ENCODE data around the gene EHMT2. TPM values are rescaled to one million over a fixed set of nuclear protein-coding genes. Genes with fewer than 3 reads are reported as not detected.

EHMT2 gene
- total RNA-seq, 1 experiment from 2014 or later, result 117 TPM

- H3K4me1 ChIP-seq (ENCODE audit: insufficient read depth, low read length, poor library complexity, severe bottlenecking), result peaks cover 22% of the 10 kb centered on the region
- intact Hi-C loops (cut with micrococcal nuclease; ENCODE audit: unreplicated experiment), result loop anchor here (10.0 kb wide), 1 partner anchor 352 kb away; the partner anchor contains the start of genes ATP6V1G2, DDX39B and NFKBIL1
- TF ChIP-seq CTCF (conservative IDR thresholded peaks at IDR 0.05; ENCODE audit: low read depth, low read length) (no peak), EZH2 (IDR thresholded peaks at IDR 0.05; ENCODE audit: borderline replicate concordance, low read depth, low read length, poor library complexity, severe bottlenecking) (no peak)
- peak overlapping the region; percentile 83 for H3K4me3 ChIP-seq (ENCODE audit: low read depth, low read length, poor library complexity, severe bottlenecking)
- ChIA-PET POLR2A (ENCODE audit: low non-redundant PET) (no interaction called here), CTCF (interaction anchor here (0.9 kb wide), 1 partner anchor 9 kb away, joined by 4 read pairs; no protein-coding TSS in a partner anchor)
- no TSS peak for BruUV-seq (replicated peaks)
- peak overlapping the region; percentile 82 for H3K27ac ChIP-seq (ENCODE audit: low read depth, low read length, poor library complexity, severe bottlenecking)
- no peaks in the 10 kb centered on the region for H3K9me3 ChIP-seq (ENCODE audit: low read depth, low read length, poor library complexity, severe bottlenecking)
- peaks cover 39% of the 10 kb centered on the region for H3K36me3 ChIP-seq (ENCODE audit: insufficient read depth, low read length, poor library complexity, severe bottlenecking)
- H3K27me3 ChIP-seq (replicated peaks; ENCODE audit: insufficient read depth, low read depth, low read length, poor library complexity), result no peaks in the 10 kb centered on the region
- DNase-seq (ENCODE audit: low spot score), result no peak
These were observed 464 bp downstream of the EHMT2 start for GRCh38 chr6:31896856-31897611.

- no TSS peak for BruUV-seq (replicated peaks)
- Histone ChIP-seq H3K4me1 (ENCODE audit: insufficient read depth, low read length, poor library complexity, severe bottlenecking) (peaks cover 22% of the 10 kb centered on the region), H3K27ac (ENCODE audit: low read depth, low read length, poor library complexity, severe bottlenecking) (peak overlapping the region; percentile 82), H3K4me3 (ENCODE audit: low read depth, low read length, poor library complexity, severe bottlenecking) (peak overlapping the region; percentile 83), H3K9me3 (ENCODE audit: low read depth, low read length, poor library complexity, severe bottlenecking) (no peaks in the 10 kb centered on the region), H3K27me3 (replicated peaks; ENCODE audit: insufficient read depth, low read depth, low read length, poor library complexity) (no peaks in the 10 kb centered on the region), H3K36me3 (ENCODE audit: insufficient read depth, low read length, poor library complexity, severe bottlenecking) (peaks cover 43% of the 10 kb centered on the region)
- no peak for DNase-seq (ENCODE audit: low spot score)
- no peak for TF ChIP-seq CTCF (conservative IDR thresholded peaks at IDR 0.05; ENCODE audit: low read depth, low read length)
- no peak for TF ChIP-seq EZH2 (IDR thresholded peaks at IDR 0.05; ENCODE audit: borderline replicate concordance, low read depth, low read length, poor library complexity, severe bottlenecking)
- intact Hi-C loops (cut with micrococcal nuclease; ENCODE audit: unreplicated experiment), result loop anchor here (10.0 kb wide), 1 partner anchor 352 kb away; the partner anchor contains the start of genes ATP6V1G2, DDX39B and NFKBIL1
- ChIA-PET POLR2A (ENCODE audit: low non-redundant PET) (no interaction called here), CTCF (no interaction called here)
These were observed 1.0 kb downstream of the EHMT2 start for GRCh38 chr6:31896493-31896855.

- POLR2A ChIA-PET (ENCODE audit: low non-redundant PET), result no interaction called here
- Histone ChIP-seq H3K4me1 (ENCODE audit: insufficient read depth, low read length, poor library complexity, severe bottlenecking) (peaks cover 10% of the 10 kb centered on the region), H3K9me3 (ENCODE audit: low read depth, low read length, poor library complexity, severe bottlenecking) (no peaks in the 10 kb centered on the region), H3K27me3 (replicated peaks; ENCODE audit: insufficient read depth, low read depth, low read length, poor library complexity) (no peaks in the 10 kb centered on the region), H3K4me3 (ENCODE audit: low read depth, low read length, poor library complexity, severe bottlenecking) (no peak overlapping the region), H3K27ac (ENCODE audit: low read depth, low read length, poor library complexity, severe bottlenecking) (no peak overlapping the region), H3K36me3 (ENCODE audit: insufficient read depth, low read length, poor library complexity, severe bottlenecking) (peaks cover 70% of the 10 kb centered on the region)
- BruUV-seq (replicated peaks), result no TSS peak
- intact Hi-C loops (cut with micrococcal nuclease; ENCODE audit: unreplicated experiment), result loop anchor here (10.0 kb wide), 1 partner anchor 348 kb away; the partner anchor contains the start of genes ATP6V1G2, DDX39B and NFKBIL1
- TF ChIP-seq CTCF (conservative IDR thresholded peaks at IDR 0.05; ENCODE audit: low read depth, low read length) (no peak), EZH2 (IDR thresholded peaks at IDR 0.05; ENCODE audit: borderline replicate concordance, low read depth, low read length, poor library complexity, severe bottlenecking) (no peak)
- CTCF ChIA-PET, result no interaction called here
- DNase-seq (ENCODE audit: low spot score), result no peak
These were observed 4.7 kb downstream of the EHMT2 start for GRCh38 chr6:31892821-31893220.

Data from A673 (cell line).